Aorta (tissue), 5 donors: Measurements from ENCODE around the gene AFP. TPM values are rescaled to one million over a fixed set of nuclear protein-coding genes. Genes with fewer than 3 reads are reported as not detected.

ENCODE experiments used
- ATAC-seq: fragments of 200-7000 bp; cut with Tn5 transposase; one replicate; pipeline ENCODE4 v1.9.1; 2022; ENCODE audit warnings: moderate library complexity; ENCODE audit not compliant: low FRiP score
- DNase-seq, 2 donors: peaks; one replicate each; pipeline ENCODE4 v3.0.0-alpha.2; 2020
- H3K27ac ChIP-seq, 2 donors: one replicate each; pipeline ENCODE4 v1.5.1; 2013; ENCODE audit warnings: low read length in 2 of 2, mild to moderate bottlenecking in 2 of 2, moderate library complexity in 2 of 2, control low read depth in 1 of 2, inconsistent platforms in 1 of 2, low read depth in 1 of 2
- H3K27me3 ChIP-seq, 2 donors: one replicate each; pipeline ENCODE4 v1.6.1; 2013; ENCODE audit warnings: control low read depth in 1 of 2, low read length in 1 of 2, mild to moderate bottlenecking in 1 of 2, moderate library complexity in 1 of 2; ENCODE audit not compliant: insufficient read depth in 2 of 2, control insufficient read depth in 1 of 2
- H3K36me3 ChIP-seq, 2 donors: one replicate each; pipeline ENCODE4 v1.6.1; 2013; ENCODE audit warnings: control low read depth in 1 of 2, low read length in 1 of 2, mild to moderate bottlenecking in 1 of 2; ENCODE audit not compliant: insufficient read depth in 2 of 2, control insufficient read depth in 1 of 2
- H3K4me1 ChIP-seq, 2 donors: one replicate each; pipeline ENCODE4 v1.6.1; 2013; ENCODE audit warnings: low read length in 2 of 2, control low read depth in 1 of 2, mild to moderate bottlenecking in 1 of 2, moderate library complexity in 1 of 2; ENCODE audit not compliant: insufficient read depth in 2 of 2, control insufficient read depth in 1 of 2
- H3K4me3 ChIP-seq, 2 donors: one replicate each; pipeline ENCODE4 v1.5.1; 2013; ENCODE audit warnings: low read length in 2 of 2, control low read depth in 1 of 2, mild to moderate bottlenecking in 1 of 2
- H3K9me3 ChIP-seq: one replicate; pipeline ENCODE4 v1.6.1; 2013; ENCODE audit warnings: mild to moderate bottlenecking, low read length; ENCODE audit not compliant: control insufficient read depth
- WGBS, 2 donors: extraction: QIAGEN DNeasy Blood & Tissue Kit; methylation state at CpG; one replicate each; pipeline ENCODE4 v1.1.7; 2013; 5-methylcytosine and 5-hydroxymethylcytosine counted together
- intact Hi-C, 2 donors: fragments of 100-400 bp; cut with DNase I; formaldehyde crosslinking; loops; one replicate each; pipeline versions ENCODE4 v1.14.2 to v1.15.0; 2022
- polyA plus RNA-seq, 2 donors: library from polyadenylated mRNA; stranded (reverse); fragments of 200-250 nt; gene quantifications; one replicate each; pipeline ENCODE4 v1.2.3, GENCODE V29; 2013
- total RNA-seq, 2 donors: library from RNA; stranded (reverse); fragmentation: NEBNext Ultra II Directional; extraction: Animal tissue kit (Norgen Biotek cat#: 25700); gene quantifications; one replicate each; pipeline ENCODE4 v1.2.1, GENCODE V29; 2021
- donor health status: healthy with polysubstance abuse.
- donor health status: Bipolar disorder and iron deficiency.
- donor health status: DM: no; HTN: no; CAD: no.
- donor health status: DM: no; HTN: no; CAD: no.
- donor health status: DM: yes; HTN: yes; CAD: no.

AFP gene
- total and polyA plus RNA-seq, 4 donors, result 0.99 TPM; not detected in 3

DNA sequence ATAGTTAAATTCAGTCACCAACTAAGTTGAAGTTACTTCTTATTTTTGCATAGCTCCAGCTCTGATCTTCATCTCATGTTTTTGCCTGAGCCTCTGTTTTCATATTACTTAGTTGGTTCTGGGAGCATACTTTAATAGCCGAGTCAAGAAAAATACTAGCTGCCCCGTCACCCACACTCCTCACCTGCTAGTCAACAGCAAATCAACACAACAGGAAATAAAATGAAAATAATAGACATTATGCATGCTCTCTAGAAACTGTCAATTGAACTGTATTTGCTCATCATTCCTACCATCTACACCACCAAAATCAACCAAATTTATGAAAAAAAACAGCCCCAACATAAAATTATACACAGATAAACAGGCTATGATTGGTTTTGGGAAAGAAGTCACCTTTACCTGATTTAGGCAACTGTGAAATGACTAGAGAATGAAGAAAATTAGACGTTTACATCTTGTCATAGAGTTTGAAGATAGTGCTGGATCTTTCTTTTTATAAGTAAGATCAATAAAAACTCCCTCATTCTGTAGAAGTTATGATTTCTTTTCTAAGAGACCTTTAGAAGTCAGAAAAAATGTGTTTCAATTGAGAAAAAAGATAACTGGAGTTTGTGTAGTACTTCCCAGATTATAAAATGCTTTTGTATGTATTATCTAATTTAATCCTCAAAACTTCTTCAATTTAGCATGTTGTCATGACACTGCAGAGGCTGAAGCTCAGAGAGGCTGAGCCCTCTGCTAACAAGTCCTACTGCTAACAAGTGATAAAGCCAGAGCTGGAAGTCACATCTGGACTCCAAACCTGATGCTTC, 24.9 kb upstream of the AFP start:
- H3K36me3 ChIP-seq, result no peaks in the 10 kb centered on the region
- no peaks in the 10 kb centered on the region for H3K4me1 ChIP-seq
- intact Hi-C loops, result loop anchor here in 1 of 2 donors (2.0 kb wide), 1 partner anchor 66 kb away; no protein-coding TSS in a partner anchor
- no peaks in the 10 kb centered on the region for H3K27me3 ChIP-seq
- no peak for ATAC-seq
- no peak overlapping the region for H3K27ac ChIP-seq
- no peak overlapping the region for H3K4me3 ChIP-seq
- H3K9me3 ChIP-seq, result no peaks in the 10 kb centered on the region
- no peak for DNase-seq
- WGBS, 2 donors, result 73 to 74% methylated on average over 3 of the region's 3 CpGs

- WGBS, 2 donors, result 83 to 89% methylated on average over 8 of the region's 8 CpGs
- ATAC-seq (no peak), DNase-seq (no peak)
- Histone ChIP-seq H3K27ac (no peak overlapping the region), H3K36me3 (no peaks in the 10 kb centered on the region), H3K27me3 (no peaks in the 10 kb centered on the region), H3K4me3 (no peak overlapping the region), H3K4me1 (no peaks in the 10 kb centered on the region), H3K9me3 (no peaks in the 10 kb centered on the region)
- intact Hi-C loops, result loop anchor here in 1 of 2 donors (2.0 kb wide), 1 partner anchor 67 kb away; no protein-coding TSS in a partner anchor
Measured at GRCh38 chr4:73411731-73412414, 24.1 kb upstream of the AFP start.

- Histone ChIP-seq H3K9me3 (no peaks in the 10 kb centered on the region), H3K27me3 (no peaks in the 10 kb centered on the region), H3K27ac (no peak overlapping the region), H3K4me1 (no peaks in the 10 kb centered on the region), H3K36me3 (no peaks in the 10 kb centered on the region), H3K4me3 (no peak overlapping the region)
- ATAC-seq (no peak), DNase-seq (no peak)
- 67 to 72% methylated on average over 4 of the region's 4 CpGs for WGBS, 2 donors
- intact Hi-C loops, result no loop called here
Measured at GRCh38 chr4:73413294-73413755, 22.7 kb upstream of the AFP start.

DNA sequence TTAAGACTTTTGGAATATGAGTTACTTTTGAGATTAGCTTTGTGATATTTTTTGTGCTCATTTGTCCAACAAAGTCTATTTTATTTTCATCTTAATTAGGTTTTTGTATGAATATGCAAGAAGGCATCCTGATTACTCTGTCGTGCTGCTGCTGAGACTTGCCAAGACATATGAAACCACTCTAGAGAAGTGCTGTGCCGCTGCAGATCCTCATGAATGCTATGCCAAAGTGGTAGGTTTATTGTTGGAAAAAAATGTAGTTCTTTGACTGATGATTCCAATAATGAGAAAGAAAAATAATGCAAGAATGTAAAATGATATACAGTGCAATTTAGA, 21.1 kb upstream of the AFP start:
- intact Hi-C loops, result no loop called here
- ATAC-seq, result no peak
- 69 to 73% methylated on average over 2 of the region's 2 CpGs for WGBS, 2 donors
- no peak for DNase-seq
- no peaks in the 10 kb centered on the region for H3K9me3 ChIP-seq
- H3K27ac ChIP-seq, result no peak overlapping the region
- no peak overlapping the region for H3K4me3 ChIP-seq
- H3K27me3 ChIP-seq, result no peaks in the 10 kb centered on the region
- H3K36me3 ChIP-seq, result no peaks in the 10 kb centered on the region
- H3K4me1 ChIP-seq, result no peaks in the 10 kb centered on the region

DNA sequence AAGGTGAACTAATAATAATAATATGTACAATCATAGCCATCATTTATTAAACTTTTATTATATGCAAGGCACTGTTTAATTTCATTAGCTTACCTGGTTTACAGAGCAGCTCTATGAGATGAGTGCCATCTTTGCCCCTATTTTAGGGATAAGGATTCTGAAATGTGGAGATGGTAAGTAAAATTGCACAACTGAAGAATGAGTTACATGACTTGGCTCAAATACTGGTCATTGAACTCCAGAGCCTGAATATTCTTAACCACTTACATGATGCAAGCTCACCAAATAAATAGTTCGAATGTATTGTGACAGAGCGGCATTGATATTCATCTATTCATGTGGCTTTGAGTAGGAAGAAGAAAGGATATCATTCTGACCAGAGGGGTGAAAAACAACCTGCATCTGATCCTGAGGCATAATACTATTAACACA, 20.2 kb upstream of the AFP start:
- no peak for DNase-seq
- WGBS, 2 donors, result 91 to 96% methylated on average over 2 of the region's 2 CpGs
- no peaks in the 10 kb centered on the region for H3K9me3 ChIP-seq
- H3K4me1 ChIP-seq, result no peaks in the 10 kb centered on the region
- H3K27ac ChIP-seq, result no peak overlapping the region
- no peaks in the 10 kb centered on the region for H3K27me3 ChIP-seq
- no peaks in the 10 kb centered on the region for H3K36me3 ChIP-seq
- ATAC-seq, result no peak
- intact Hi-C loops, result no loop called here
- H3K4me3 ChIP-seq, result no peak overlapping the region

DNA sequence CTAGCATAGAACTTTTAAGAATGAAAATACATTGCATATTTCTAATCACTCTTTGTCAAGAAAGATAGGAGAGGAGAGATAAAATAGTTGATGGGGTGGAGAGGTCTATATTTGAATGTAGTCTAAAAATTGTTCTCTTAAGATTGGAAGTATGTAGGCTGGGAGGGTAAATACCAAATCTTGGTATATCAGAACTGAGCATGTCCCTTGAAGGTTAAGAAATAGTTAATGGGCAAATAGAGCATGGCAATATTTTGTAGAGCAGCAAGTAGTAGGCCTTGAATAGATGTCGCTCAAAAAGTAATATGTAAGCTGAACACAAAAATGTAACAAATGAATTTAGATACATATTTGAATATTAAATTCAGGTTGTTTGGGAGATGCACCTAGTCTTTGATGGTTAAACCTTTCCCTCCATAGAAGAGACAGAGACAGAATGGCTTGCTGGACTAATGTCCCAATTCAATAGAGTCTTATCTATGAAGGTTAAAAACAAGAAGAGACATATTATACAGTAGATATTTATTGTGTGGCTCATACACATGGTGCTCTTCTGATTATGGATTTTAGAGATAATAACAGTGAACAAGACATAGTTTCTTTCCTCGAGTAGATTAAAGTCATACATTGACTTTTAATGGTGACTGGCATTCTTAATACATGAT, 19.5 kb upstream of the AFP start:
- ATAC-seq, result no peak
- H3K27ac ChIP-seq, result no peak overlapping the region
- no peak overlapping the region for H3K4me3 ChIP-seq
- H3K36me3 ChIP-seq, result no peaks in the 10 kb centered on the region
- H3K27me3 ChIP-seq, result no peaks in the 10 kb centered on the region
- no peaks in the 10 kb centered on the region for H3K9me3 ChIP-seq
- WGBS, 2 donors, result 77 to 80% methylated on average over 2 of the region's 2 CpGs
- no peak for DNase-seq
- no peaks in the 10 kb centered on the region for H3K4me1 ChIP-seq
- intact Hi-C loops, result no loop called here

- no peak overlapping the region for H3K4me3 ChIP-seq
- H3K9me3 ChIP-seq, result no peaks in the 10 kb centered on the region
- WGBS, 2 donors, result 90 to 91% methylated on average over 2 of the region's 2 CpGs
- no peak for DNase-seq
- no peak overlapping the region for H3K27ac ChIP-seq
- intact Hi-C loops, result no loop called here
- ATAC-seq, result no peak
- no peaks in the 10 kb centered on the region for H3K27me3 ChIP-seq
- no peaks in the 10 kb centered on the region for H3K36me3 ChIP-seq
- H3K4me1 ChIP-seq, result no peaks in the 10 kb centered on the region
Measured at GRCh38 chr4:73417342-73417741, 18.7 kb upstream of the AFP start.

- intact Hi-C loops, result no loop called here
- no peak overlapping the region for H3K27ac ChIP-seq
- no peaks in the 10 kb centered on the region for H3K4me1 ChIP-seq
- no peaks in the 10 kb centered on the region for H3K27me3 ChIP-seq
- H3K4me3 ChIP-seq, result no peak overlapping the region
- ATAC-seq (no peak), DNase-seq (no peak)
- no peaks in the 10 kb centered on the region for H3K36me3 ChIP-seq
- no peaks in the 10 kb centered on the region for H3K9me3 ChIP-seq
- WGBS, 2 donors, result 73 to 74% methylated on average over 6 of the region's 6 CpGs
Measured at GRCh38 chr4:73417973-73418372, 18.0 kb upstream of the AFP start.
